Neural progenitor cell (in vitro differentiated cells): ENCODE measurements around the gene ASTN1. TPM values are rescaled to one million over a fixed set of nuclear protein-coding genes. Genes with fewer than 3 reads are reported as not detected.

Experiments used
- DNase-seq: peaks from one replicate; pipeline ENCODE4 v3.0.0-alpha.2; 2016; ENCODE audit warnings: low spot score
- H2AFZ ChIP-seq: fragments of 200-600 bp; sonication (generic); replicated peaks from 2 replicates; pipeline ENCODE4 v1.6.1; 2016; ENCODE audit warnings: antibody characterized with exemption
- H3F3A ChIP-seq: fragments of 200-600 bp; sonication (generic); 2 replicates; pipeline ENCODE4 v1.6.1; 2016; ENCODE audit warnings: antibody characterized with exemption, low read depth
- H3K27ac ChIP-seq: fragments of 200-600 bp; sonication (generic); 2 replicates; pipeline ENCODE4 v1.5.1; 2016; ENCODE audit warnings: mild to moderate bottlenecking
- H3K27me3 ChIP-seq: fragments of 200-600 bp; sonication (generic); 2 replicates; pipeline ENCODE4 v1.6.1; 2016; ENCODE audit warnings: mild to moderate bottlenecking, moderate library complexity
- H3K36me3 ChIP-seq: fragments of 200-600 bp; sonication (generic); 2 replicates; pipeline ENCODE4 v1.5.1; 2016
- H3K4me1 ChIP-seq: fragments of 200-600 bp; sonication (generic); 2 replicates; pipeline ENCODE4 v1.6.1; 2016; ENCODE audit warnings: mixed run types
- H3K4me2 ChIP-seq: fragments of 200-600 bp; sonication (generic); 2 replicates; pipeline ENCODE4 v1.6.1; 2016
- H3K4me3 ChIP-seq: fragments of 200-600 bp; sonication (generic); 2 replicates; pipeline ENCODE4 v1.5.1; 2016
- H3K79me2 ChIP-seq: fragments of 200-600 bp; sonication (generic); 2 replicates; pipeline ENCODE4 v1.6.1; 2016; ENCODE audit warnings: low read depth
- H3K9ac ChIP-seq: fragments of 200-600 bp; sonication (generic); 2 replicates; pipeline ENCODE4 v1.6.1; 2016
- H3K9me3 ChIP-seq: fragments of 200-600 bp; sonication (generic); 2 replicates; pipeline ENCODE4 v1.5.1; 2016; ENCODE audit warnings: low read depth
- H4K20me1 ChIP-seq: fragments of 200-600 bp; sonication (generic); 2 replicates; pipeline ENCODE4 v1.6.1; 2016; ENCODE audit warnings: low read depth
- H3K27ac Mint-ChIP-seq: 3 replicates; pipeline ENCODE4 v1.8.0; 2021; ENCODE audit warnings: mixed read lengths
- H3K27me3 Mint-ChIP-seq: 2 replicates; pipeline ENCODE4 v1.8.0; 2022; ENCODE audit warnings: low read depth, mild to moderate bottlenecking, inconsistent platforms, moderate library complexity, mixed read lengths; ENCODE audit not compliant: insufficient read depth
- H3K36me3 Mint-ChIP-seq: 3 replicates; pipeline ENCODE4 v1.8.0; 2021; ENCODE audit warnings: mixed read lengths
- H3K4me1 Mint-ChIP-seq: 3 replicates; pipeline ENCODE4 v1.8.0; 2021; ENCODE audit warnings: mixed read lengths
- H3K4me3 Mint-ChIP-seq: 3 replicates; pipeline ENCODE4 v1.8.0; 2021; ENCODE audit warnings: mild to moderate bottlenecking, moderate library complexity, mixed read lengths
- H3K9me3 Mint-ChIP-seq: 3 replicates; pipeline ENCODE4 v1.8.0; 2020; ENCODE audit warnings: mixed read lengths
- CTCF ChIP-seq: fragments of 200-600 bp; sonication (generic); IDR thresholded peaks from 2 replicates; pipeline ENCODE4 v1.5.1; 2017; ENCODE audit warnings: antibody characterized with exemption, mild to moderate bottlenecking
- EZH2 ChIP-seq: fragments of 200-600 bp; sonication (generic); IDR thresholded peaks from 2 replicates; pipeline ENCODE4 v1.6.1; 2017; ENCODE audit warnings: antibody characterized with exemption, mild to moderate bottlenecking, moderate library complexity
- EZH2phosphoT487 ChIP-seq: fragments of 200-600 bp; sonication (generic); IDR thresholded peaks from 2 replicates; pipeline ENCODE4 v1.6.1; 2017; ENCODE audit warnings: antibody characterized with exemption
- total RNA-seq: library from RNA; depleted of rRNA; stranded (reverse); fragments of >200 nt; gene quantifications from 2 replicates; pipeline ENCODE4 v1.2.3, GENCODE V29; 2015; ENCODE audit warnings: low replicate concordance

The ASTN1 gene
- total RNA-seq, 1 donor from 2014 or later = 7.7 TPM

- no peak overlapping the region for H3K4me2 ChIP-seq
- peaks cover 2% of the 10 kb centered on the region for H3K27me3 Mint-ChIP-seq
- no peak overlapping the region for H3K9ac ChIP-seq
- no peaks in the 10 kb centered on the region for H3K36me3 ChIP-seq
- H3K4me3 ChIP-seq = no peak overlapping the region
- no peak for DNase-seq
- no peaks in the 10 kb centered on the region for H3K79me2 ChIP-seq
- H4K20me1 ChIP-seq = no peaks in the 10 kb centered on the region
- H3K27ac Mint-ChIP-seq = no peak overlapping the region
- no peak overlapping the region for H3K4me3 Mint-ChIP-seq
- H3K4me1 ChIP-seq = no peaks in the 10 kb centered on the region
- H3K27ac ChIP-seq = no peak overlapping the region
- no peaks in the 10 kb centered on the region for H3K9me3 Mint-ChIP-seq
- H3K9me3 ChIP-seq = no peaks in the 10 kb centered on the region
- H3F3A ChIP-seq = no peaks in the 10 kb centered on the region
- TF ChIP-seq CTCF (no peak), EZH2 (no peak), EZH2phosphoT487 (no peak)
- peaks cover 9% of the 10 kb centered on the region for H3K36me3 Mint-ChIP-seq
- H3K4me1 Mint-ChIP-seq = no peaks in the 10 kb centered on the region
- H3K27me3 ChIP-seq = no peaks in the 10 kb centered on the region
- no peak overlapping the region for H2AFZ ChIP-seq
Observed at GRCh38 chr1:176864211-176864610, 300.3 kb downstream of the ASTN1 start.

- H3K36me3 ChIP-seq = no peaks in the 10 kb centered on the region
- no peak overlapping the region for H2AFZ ChIP-seq
- Mint-ChIP-seq H3K4me1 (no peaks in the 10 kb centered on the region), H3K36me3 (peaks cover 9% of the 10 kb centered on the region), H3K9me3 (no peaks in the 10 kb centered on the region), H3K4me3 (no peak overlapping the region), H3K27me3 (peaks cover 2% of the 10 kb centered on the region), H3K27ac (no peak overlapping the region)
- H3K27ac ChIP-seq = no peak overlapping the region
- no peaks in the 10 kb centered on the region for H4K20me1 ChIP-seq
- H3K27me3 ChIP-seq = no peaks in the 10 kb centered on the region
- no peak for DNase-seq
- no peaks in the 10 kb centered on the region for H3K9me3 ChIP-seq
- H3K9ac ChIP-seq = no peak overlapping the region
- no peak overlapping the region for H3K4me2 ChIP-seq
- H3F3A ChIP-seq = no peaks in the 10 kb centered on the region
- no peaks in the 10 kb centered on the region for H3K79me2 ChIP-seq
- TF ChIP-seq CTCF = no peak
- no peak for TF ChIP-seq EZH2
- no peak for TF ChIP-seq EZH2phosphoT487
- no peak overlapping the region for H3K4me3 ChIP-seq
- H3K4me1 ChIP-seq = no peaks in the 10 kb centered on the region
Observed at GRCh38 chr1:176863613-176864012, 300.9 kb downstream of the ASTN1 start.

GRCh38 chr1:176858433-176858916, 306.0 kb downstream of the ASTN1 start:
- no peaks in the 10 kb centered on the region for H3K9me3 ChIP-seq
- Mint-ChIP-seq H3K27me3 (no peaks in the 10 kb centered on the region), H3K4me3 (no peak overlapping the region), H3K36me3 (no peaks in the 10 kb centered on the region), H3K4me1 (peaks cover 5% of the 10 kb centered on the region), H3K27ac (no peak overlapping the region), H3K9me3 (no peaks in the 10 kb centered on the region)
- no peaks in the 10 kb centered on the region for H3F3A ChIP-seq
- no peak for DNase-seq
- no peak overlapping the region for H2AFZ ChIP-seq
- H3K4me2 ChIP-seq = no peak overlapping the region
- no peaks in the 10 kb centered on the region for H3K4me1 ChIP-seq
- H3K4me3 ChIP-seq = no peak overlapping the region
- no peak overlapping the region for H3K27ac ChIP-seq
- no peaks in the 10 kb centered on the region for H3K79me2 ChIP-seq
- H3K9ac ChIP-seq = no peak overlapping the region
- no peak for TF ChIP-seq EZH2
- TF ChIP-seq EZH2phosphoT487 = no peak
- TF ChIP-seq CTCF = no peak
- H3K27me3 ChIP-seq = no peaks in the 10 kb centered on the region
- H3K36me3 ChIP-seq = no peaks in the 10 kb centered on the region
- H4K20me1 ChIP-seq = no peaks in the 10 kb centered on the region

GRCh38 chr1:176857632-176858031, 306.9 kb downstream of the ASTN1 start:
- Histone ChIP-seq H3K9me3 (no peaks in the 10 kb centered on the region), H3K4me2 (no peak overlapping the region), H2AFZ (no peak overlapping the region), H3K79me2 (no peaks in the 10 kb centered on the region), H3K4me3 (no peak overlapping the region), H3F3A (no peaks in the 10 kb centered on the region), H3K9ac (no peak overlapping the region), H3K36me3 (no peaks in the 10 kb centered on the region), H3K27me3 (no peaks in the 10 kb centered on the region), H3K27ac (no peak overlapping the region), H3K4me1 (no peaks in the 10 kb centered on the region), H4K20me1 (no peaks in the 10 kb centered on the region)
- H3K36me3 Mint-ChIP-seq = no peaks in the 10 kb centered on the region
- no peak overlapping the region for H3K27ac Mint-ChIP-seq
- H3K27me3 Mint-ChIP-seq = no peaks in the 10 kb centered on the region
- DNase-seq = no peak
- H3K4me1 Mint-ChIP-seq = peaks cover 5% of the 10 kb centered on the region
- no peak overlapping the region for H3K4me3 Mint-ChIP-seq
- no peaks in the 10 kb centered on the region for H3K9me3 Mint-ChIP-seq
- TF ChIP-seq CTCF = no peak
- no peak for TF ChIP-seq EZH2phosphoT487
- TF ChIP-seq EZH2 = no peak
